GM12878 (cell line): ENCODE results near the gene FITM1. TPM values are rescaled to one million over a fixed set of nuclear protein-coding genes. Genes with fewer than 3 reads are reported as not detected.

Source experiments
- ATAC-seq: fragments of 200-7000 bp; cut with Tn5 transposase; 3 replicates; pipeline ENCODE4 v1.9.1; 2020; ENCODE audit warnings: mild to moderate bottlenecking, moderate library complexity
- BruUV-seq: library from RNA; stranded (reverse); fragments of 400-500 nt; replicated peaks from 2 replicates; lab custom pipeline; 2021; lab: Mats Ljungman, UMichigan
- CTCF ChIA-PET: fragments of 300-600 bp; sonication (Branson Sonifier 250); formaldehyde crosslinking; extraction: SDS; loops from one replicate; lab custom pipeline; 2021; ENCODE audit warnings: inconsistent platforms; lab: Yijun Ruan, JAX
- POLR2A ChIA-PET: fragments of 350-600 bp; formaldehyde crosslinking; extraction: SDS; loops from one replicate; lab custom pipeline; 2021; ENCODE audit warnings: inconsistent platforms; lab: Charles Lee
- RAD21 ChIA-PET: fragments of 300-600 bp; sonication (Branson Sonifier 250); formaldehyde crosslinking; loops from one replicate; lab custom pipeline; 2023; ENCODE audit warnings: antibody characterized with exemption; ENCODE audit not compliant: unreplicated experiment; lab: Charles Lee
- SMC1A ChIA-PET: fragments of 300-600 bp; sonication (Branson Sonifier 250); formaldehyde crosslinking; loops from one replicate; lab custom pipeline; 2023; ENCODE audit not compliant: unreplicated experiment, uncharacterized antibody; lab: Charles Lee
- DNase-seq: peaks from one replicate; pipeline ENCODE4 v3.0.0-alpha.2; 2011; ENCODE audit warnings: low read depth, low spot score
- FAIRE-seq: peaks from 3 replicates; lab custom pipeline; 2011; peaks lifted over from hg19 to GRCh38; lab: Jason Lieb, UNC
- H2AFZ ChIP-seq: 2 replicates; pipeline ENCODE4 v1.6.0; 2011; ENCODE audit warnings: low read depth, low read length, control low read depth; ENCODE audit not compliant: control insufficient read depth
- H3K27ac ChIP-seq: 2 replicates; pipeline ENCODE4 v1.5.1; 2011; ENCODE audit warnings: control low read depth; ENCODE audit not compliant: control insufficient read depth, insufficient read depth
- H3K27me3 ChIP-seq, 2 experiments: replicated peaks in 1 of 2; 2 replicates each; pipeline versions ENCODE4 v1.6.0 to v1.6.1; 2011; ENCODE audit warnings: low read length in 1 of 2; ENCODE audit not compliant: control insufficient read depth in 2 of 2, insufficient read depth in 2 of 2
- H3K36me3 ChIP-seq, 2 experiments: 2 replicates each; pipeline ENCODE4 v1.5.1; 2011; ENCODE audit warnings: low read length in 1 of 2; ENCODE audit not compliant: control insufficient read depth in 2 of 2, insufficient read depth in 2 of 2
- H3K4me1 ChIP-seq: 2 replicates; pipeline ENCODE4 v1.6.1; 2011; ENCODE audit warnings: mild to moderate bottlenecking, low read length, moderate library complexity, mixed read lengths; ENCODE audit not compliant: control insufficient read depth, insufficient read depth
- H3K4me2 ChIP-seq: 2 replicates; pipeline ENCODE4 v1.6.0; 2011; ENCODE audit warnings: control low read depth; ENCODE audit not compliant: control insufficient read depth, insufficient read depth
- H3K4me3 ChIP-seq: fragments of 200-600 bp; sonication (generic); 2 replicates; pipeline ENCODE4 v1.5.1; 2016
- H3K79me2 ChIP-seq: 2 replicates; pipeline ENCODE4 v1.6.0; 2011; ENCODE audit warnings: low read length; ENCODE audit not compliant: control insufficient read depth, insufficient read depth
- H3K9ac ChIP-seq: 2 replicates; pipeline ENCODE4 v1.8.0; 2011; ENCODE audit warnings: low read length, control low read depth, mixed read lengths; ENCODE audit not compliant: control insufficient read depth, insufficient read depth
- H3K9me3 ChIP-seq: replicated peaks from 3 replicates; pipeline ENCODE4 v1.5.1; 2011; ENCODE audit warnings: mild to moderate bottlenecking, low read length; ENCODE audit not compliant: control insufficient read depth, insufficient read depth
- H4K20me1 ChIP-seq: 2 replicates; pipeline ENCODE4 v1.6.0; 2011; ENCODE audit not compliant: control insufficient read depth, insufficient read depth
- CHD2 ChIP-seq: IDR thresholded peaks from 2 replicates; pipeline ENCODE4 v1.6.1; 2011; ENCODE audit warnings: low read depth, low read length, improper control_type of control experiment, borderline replicate concordance
- HCFC1 ChIP-seq: fragments of 150-350 bp; IDR thresholded peaks from 2 replicates; pipeline ENCODE4 v1.6.1; 2014; ENCODE audit warnings: low read length
- HDGF ChIP-seq: fragments of 450-650 bp; IDR thresholded peaks from 2 replicates; pipeline ENCODE4 v1.6.1; 2016; ENCODE audit warnings: antibody characterized with exemption
- IKZF2 ChIP-seq, 2 experiments: fragments of 450-650 bp; IDR thresholded peaks; 2 replicates each; pipeline ENCODE4 v1.6.1; 2017; ENCODE audit warnings: mild to moderate bottlenecking in 2 of 2, moderate library complexity in 2 of 2
- KLF5 ChIP-seq: fragments of 450-650 bp; IDR thresholded peaks from 2 replicates; pipeline ENCODE4 v1.6.1; 2014; ENCODE audit warnings: mild to moderate bottlenecking; ENCODE audit not compliant: partially characterized antibody
- LARP7 ChIP-seq: fragments of 450-650 bp; IDR thresholded peaks from 2 replicates; pipeline ENCODE4 v1.6.1; 2017; ENCODE audit warnings: mild to moderate bottlenecking
- MXI1 ChIP-seq: fragments of 150-350 bp; IDR thresholded peaks from 2 replicates; pipeline ENCODE4 v1.6.1; 2011; ENCODE audit warnings: low read depth, mild to moderate bottlenecking, inconsistent platforms, low read length, improper control_type of control experiment
- NFXL1 ChIP-seq: fragments of 450-650 bp; IDR thresholded peaks from 2 replicates; pipeline ENCODE4 v1.6.1; 2017; ENCODE audit warnings: antibody characterized with exemption, mild to moderate bottlenecking, borderline replicate concordance
- POLR2AphosphoS2 ChIP-seq: IDR thresholded peaks from 2 replicates; pipeline ENCODE4 v1.6.1; 2011; ENCODE audit warnings: low read depth, mild to moderate bottlenecking, low read length, improper control_type of control experiment, moderate library complexity
- SMAD1 ChIP-seq: fragments of 450-650 bp; IDR thresholded peaks from 2 replicates; pipeline ENCODE4 v1.6.1; 2018; ENCODE audit warnings: mild to moderate bottlenecking, low read depth; ENCODE audit not compliant: partially characterized antibody
- SMAD5 ChIP-seq: IDR thresholded peaks from 2 replicates; pipeline ENCODE4 v1.6.1; 2016; ENCODE audit warnings: antibody characterized with exemption, low read depth
- SMARCA5 ChIP-seq: fragments of 450-650 bp; IDR thresholded peaks from 2 replicates; pipeline ENCODE4 v1.6.1; 2017; ENCODE audit warnings: mild to moderate bottlenecking
- TAF1 ChIP-seq: IDR thresholded peaks from 2 replicates; pipeline ENCODE4 v1.6.1; 2011; ENCODE audit warnings: mild to moderate bottlenecking, low read depth, low read length, borderline replicate concordance
- WGBS: methylation state at CpG from one replicate; pipeline ENCODE4 v1.1.6; 2016; ENCODE audit warnings: low lambda C conversion rate; ENCODE audit not compliant: insufficient replicate concordance, insufficient coverage; ENCODE audit errors: missing lambda C conversion rate; 5-methylcytosine and 5-hydroxymethylcytosine counted together
- in situ Hi-C: fragments of 300-500 bp; cut with MboI; formaldehyde crosslinking; loops from 9 replicates; pipeline ENCODE4 v1.14.3; 2018; ENCODE audit warnings: mixed read lengths
- intact Hi-C: fragments of 100-400 bp; cut with micrococcal nuclease; formaldehyde crosslinking; loops from one replicate; pipeline ENCODE4 v1.14.2; 2022; ENCODE audit not compliant: unreplicated experiment
- polyA plus RNA-seq, 11 experiments: library from polyadenylated mRNA; depleted of rRNA in 4 of 11; unstranded in 6 of 11; stranded (reverse) in 5 of 11; fragments of >200 nt; fragmentation: Nextera tagmentation in 4 of 11; fragmentation: Illumina TruSeq in 1 of 11; extraction: Ambion mirVana in 4 of 11; extraction: Trizol in 1 of 11; gene quantifications; 1 replicate in 1 of 11; 2 replicates in 10 of 11; pipeline versions ENCODE4 v1.2.1 to v1.2.3, GENCODE V29; 2011 to 2016; ENCODE audit warnings: inconsistent platforms in 2 of 11, missing spikeins in 2 of 11, low read depth in 1 of 11
- total RNA-seq, 4 experiments: library from RNA; depleted of rRNA in 3 of 4; stranded (reverse); fragments of >200 nt in 3 of 4; fragmentation: Illumina TruSeq in 1 of 4; extraction: Trizol in 1 of 4; gene quantifications; 2 replicates each; pipeline versions ENCODE4 v1.2.1 to v1.2.3, GENCODE V29; 2013 to 2021
- TF ChIP-seq, protein P1 (sequence below): IDR thresholded peaks from 2 replicates; pipeline ENCODE4 v1.6.1; 2011; ENCODE audit warnings: borderline replicate concordance, low read depth, mild to moderate bottlenecking, moderate library complexity, low read length; ENCODE audit not compliant: insufficient read depth, poor library complexity, severe bottlenecking

FITM1 gene
- total and polyA plus RNA-seq, 10 of the 15 experiments (the other 5 are each of a cell fraction or from before 2014, with no cell fraction given) = 0.11 to 1.9 (median 0.45) TPM; not detected in 2

DNA sequence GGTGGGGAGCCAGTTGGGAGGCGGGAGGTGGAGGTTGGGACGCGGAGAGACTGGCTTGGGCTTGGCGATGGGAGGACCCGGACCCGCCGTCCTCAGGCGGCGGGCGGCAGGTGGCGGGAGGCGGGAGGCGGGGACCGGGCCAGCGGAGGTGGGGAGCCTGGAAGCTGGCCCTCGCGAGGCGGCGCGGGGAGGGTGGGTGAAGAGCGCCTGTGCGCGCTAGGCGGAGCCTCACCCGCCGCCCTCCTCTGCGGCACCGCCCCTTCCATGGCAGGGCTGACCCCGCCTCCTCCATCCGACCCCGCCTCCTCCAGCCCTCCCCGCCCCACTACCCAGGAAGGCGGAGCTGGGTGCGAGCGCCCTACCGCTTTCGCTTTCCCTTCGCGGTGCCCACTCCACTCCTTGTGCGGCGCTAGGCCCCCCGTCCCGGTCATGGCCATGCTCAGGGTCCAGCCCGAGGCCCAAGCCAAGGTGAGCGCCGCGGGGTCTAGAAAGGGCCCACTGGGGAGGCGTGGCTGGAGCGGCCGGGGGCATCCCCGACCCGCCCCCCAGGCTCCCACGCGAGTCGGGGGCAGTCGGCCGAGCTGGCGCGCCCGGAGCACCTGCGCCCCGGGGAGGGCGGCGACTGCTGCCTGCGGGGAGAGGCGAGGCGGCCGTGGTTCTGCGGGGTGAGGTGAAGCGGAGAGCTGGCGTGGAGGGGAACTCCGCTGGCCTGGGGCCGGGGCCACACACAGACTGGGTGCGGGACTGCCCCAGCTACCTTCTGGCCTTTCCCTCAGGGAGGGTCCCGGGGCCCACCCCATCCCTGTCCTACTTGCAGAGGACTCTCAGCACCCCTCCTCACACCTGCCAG is 5.6 kb downstream of the FITM1 start, which contains the start of gene PSME1 (continued):
- 0 out of 2 replicates have a peak, but pooled peaks have one; percentile 42 for TF ChIP-seq POLR2AphosphoS2
- peak; percentile 2; the same call in 1 of the 2 replicates for TF ChIP-seq SMAD5
- TF ChIP-seq NFXL1 = no peak
- peak; percentile 88 for TF ChIP-seq SMARCA5
- TF ChIP-seq TAF1 = peak; percentile 63; the same call in 1 of the 2 replicates

DNA sequence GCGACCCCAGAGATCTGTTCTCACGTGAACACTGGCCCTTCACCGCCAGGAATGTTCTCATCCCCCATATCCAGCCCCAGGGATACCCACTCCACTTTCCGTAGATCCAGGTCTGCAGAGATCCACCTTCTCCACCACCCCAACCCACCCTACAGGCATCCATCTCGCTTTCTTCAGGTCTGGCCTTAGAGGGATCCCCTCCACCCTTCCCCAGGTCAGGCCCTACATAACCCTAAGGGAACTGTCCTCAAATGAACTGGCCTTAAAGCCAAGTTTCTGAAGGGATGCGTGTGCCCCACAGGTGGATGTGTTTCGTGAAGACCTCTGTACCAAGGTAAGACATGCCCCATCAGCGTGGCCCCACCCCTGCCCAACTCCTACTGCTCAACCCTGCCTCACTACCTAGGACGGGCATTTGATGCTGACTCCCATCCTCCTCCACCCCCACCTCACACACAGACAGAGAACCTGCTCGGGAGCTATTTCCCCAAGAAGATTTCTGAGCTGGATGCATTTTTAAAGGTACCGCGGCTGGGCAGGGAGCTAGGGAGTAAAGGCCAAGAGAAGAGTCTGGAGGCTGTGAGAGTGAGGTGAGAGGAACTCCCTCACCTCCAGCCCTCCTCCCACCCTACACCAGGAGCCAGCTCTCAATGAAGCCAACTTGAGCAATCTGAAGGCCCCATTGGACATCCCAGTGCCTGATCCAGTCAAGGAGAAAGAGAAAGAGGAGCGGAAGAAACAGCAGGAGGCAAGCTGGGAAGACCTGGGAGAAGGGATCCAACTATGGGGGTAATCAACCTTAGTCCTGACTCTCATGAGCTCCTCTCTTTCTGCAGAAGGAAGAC is 6.4 kb downstream of the FITM1 start:
- H3K9ac ChIP-seq = peak overlapping the region; percentile 96
- no peak for DNase-seq
- H3K9me3 ChIP-seq = no peaks in the 10 kb centered on the region
- POLR2A ChIA-PET = interaction anchor here (0.6 to 11.6 kb wide), 12 partner anchors 7 to 94 kb away, joined by 3 to 276 read pairs (median 9); partner anchors contain the start of genes DCAF11, IRF9, NRL and PSME2
- no peaks in the 10 kb centered on the region for H3K27me3 ChIP-seq
- no peak for TF ChIP-seq SMAD1
- TF ChIP-seq KLF5 = no peak
- TF ChIP-seq HDGF = peak; percentile 35; the same call in 1 of the 2 replicates
- no peak for TF ChIP-seq MXI1
- TF ChIP-seq HCFC1 = no peak
- TF ChIP-seq CHD2 = 0 out of 2 replicates have a peak, but pooled peaks have one; percentile 15
- no peak for TF ChIP-seq IKZF2 (IDR thresholded peaks at IDR 0.05)
- TF ChIP-seq, protein P1, sequence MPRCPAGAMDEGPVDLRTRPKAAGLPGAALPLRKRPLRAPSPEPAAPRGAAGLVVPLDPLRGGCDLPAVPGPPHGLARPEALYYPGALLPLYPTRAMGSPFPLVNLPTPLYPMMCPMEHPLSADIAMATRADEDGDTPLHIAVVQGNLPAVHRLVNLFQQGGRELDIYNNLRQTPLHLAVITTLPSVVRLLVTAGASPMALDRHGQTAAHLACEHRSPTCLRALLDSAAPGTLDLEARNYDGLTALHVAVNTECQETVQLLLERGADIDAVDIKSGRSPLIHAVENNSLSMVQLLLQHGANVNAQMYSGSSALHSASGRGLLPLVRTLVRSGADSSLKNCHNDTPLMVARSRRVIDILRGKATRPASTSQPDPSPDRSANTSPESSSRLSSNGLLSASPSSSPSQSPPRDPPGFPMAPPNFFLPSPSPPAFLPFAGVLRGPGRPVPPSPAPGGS = peak; percentile 9
- TF ChIP-seq LARP7 = 0 out of 2 replicates have a peak, but pooled peaks have one; percentile 13
- TF ChIP-seq, all 136 proteins: peak for 4
- ChIA-PET RAD21 (interaction anchor here (0.8 to 6.8 kb wide), 11 partner anchors 10 to 106 kb away, joined by 3 to 69 read pairs (median 9); partner anchors contain the start of genes DCAF11, IPO4, IRF9 and NRL), SMC1A (interaction anchor here (0.8 to 7.7 kb wide), 9 partner anchors 8 to 171 kb away, joined by 3 to 70 read pairs (median 18); partner anchors contain the start of genes CIDEB, DCAF11, IRF9 and NRL), CTCF (interaction anchor here (0.6 to 4.9 kb wide), 11 partner anchors 9 to 171 kb away, joined by 3 to 39 read pairs (median 5); partner anchors contain the start of genes CIDEB, DCAF11, IRF9 and NRL)
- ATAC-seq (no peak), FAIRE-seq (no peak)
- in situ Hi-C loops = no loop called here
- Histone ChIP-seq H2AFZ (no peak overlapping the region), H3K4me1 (peaks cover 40% of the 10 kb centered on the region), H3K27ac (peak overlapping the region; percentile 95), H3K79me2 (peaks cover 55% of the 10 kb centered on the region), H3K4me3 (peak overlapping the region; percentile 99), H3K4me2 (peak overlapping the region; percentile 81), H3K36me3 (peaks cover 9 to 12% of the 10 kb centered on the region in 2 experiments; a peak in 3 of 4 replicates), H4K20me1 (no peaks in the 10 kb centered on the region)
- intact Hi-C loops = no loop called here
- 17% methylated on average over 13 of the region's 13 CpGs for WGBS
- BruUV-seq = no TSS peak
